GM15510 (cell line): ENCODE data around the gene PLLP.
A peak's percentile ranks its signal among the peaks of the same experiment; 100 is the strongest.

Source experiments
- POLR2A ChIP-seq: IDR thresholded peaks from 3 replicates; pipeline ENCODE4 v1.6.1; 2011; ENCODE audit warnings: borderline replicate concordance; ENCODE audit not compliant: insufficient read length; ENCODE audit errors: extremely low read depth

Gene PLLP

DNA sequence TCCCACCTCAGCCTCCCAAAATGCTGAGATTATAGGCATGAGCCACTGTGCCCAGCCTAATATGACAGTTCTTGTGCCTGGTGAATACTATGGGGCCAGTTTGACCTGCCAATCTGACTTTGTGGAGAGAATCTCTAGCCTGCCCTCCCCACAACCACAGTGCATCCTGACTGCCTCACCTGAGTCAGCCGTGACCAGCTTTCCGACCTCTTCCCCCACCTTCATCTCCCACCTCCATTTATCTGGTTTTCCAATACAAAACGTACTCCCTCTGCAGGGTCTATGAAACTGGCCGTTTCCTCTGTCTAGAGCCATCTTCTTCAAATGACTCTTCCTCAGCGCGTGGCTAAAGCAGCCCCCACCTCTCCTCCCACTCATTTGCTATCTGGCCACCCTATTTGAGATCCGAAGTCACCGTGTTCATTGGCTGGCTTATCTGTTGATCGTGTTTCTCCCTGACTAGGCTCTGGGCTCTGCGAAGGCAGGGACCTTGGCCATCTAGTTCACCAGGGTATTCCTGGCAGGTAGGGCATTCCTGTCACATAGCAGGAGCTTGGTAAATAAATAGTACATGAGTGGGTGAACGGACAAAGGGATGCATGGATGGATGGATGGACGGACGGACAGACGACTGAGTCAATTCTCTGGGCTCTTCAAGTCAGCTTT is 22.3 kb upstream of the PLLP start:
- no peak for TF ChIP-seq POLR2A

DNA sequence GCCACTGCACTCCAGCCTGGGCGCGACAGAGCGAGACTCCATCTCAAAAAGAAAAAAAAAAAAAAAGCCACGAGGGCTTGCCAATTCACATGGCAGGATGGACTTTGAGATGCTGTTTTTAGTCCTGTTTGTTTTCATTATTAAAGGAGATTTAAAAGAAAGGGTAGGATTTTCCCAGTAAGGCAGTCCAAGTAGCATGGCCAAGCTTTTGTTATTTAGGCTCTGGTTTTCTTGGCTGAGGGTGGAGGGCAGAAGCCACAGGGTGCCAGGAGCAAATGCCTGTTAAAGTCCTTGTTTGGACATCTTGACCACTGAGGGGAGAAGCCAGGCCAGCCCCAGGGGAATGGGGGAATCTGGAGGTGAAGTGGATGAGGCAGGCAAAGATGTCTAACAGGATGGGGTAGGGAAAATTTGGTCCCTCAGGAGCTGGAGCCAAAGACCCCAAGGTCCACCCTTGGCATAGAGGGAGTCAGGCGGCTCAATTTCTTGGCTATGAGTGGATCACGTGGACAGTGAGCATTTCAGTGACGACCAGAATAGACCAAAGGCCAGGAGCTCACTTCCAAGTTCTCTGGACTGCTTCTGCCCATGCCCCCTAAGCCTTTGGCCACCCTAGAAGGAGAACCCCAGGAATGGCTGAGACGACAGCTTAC is 20.8 kb upstream of the PLLP start:
- TF ChIP-seq POLR2A: no peak

DNA sequence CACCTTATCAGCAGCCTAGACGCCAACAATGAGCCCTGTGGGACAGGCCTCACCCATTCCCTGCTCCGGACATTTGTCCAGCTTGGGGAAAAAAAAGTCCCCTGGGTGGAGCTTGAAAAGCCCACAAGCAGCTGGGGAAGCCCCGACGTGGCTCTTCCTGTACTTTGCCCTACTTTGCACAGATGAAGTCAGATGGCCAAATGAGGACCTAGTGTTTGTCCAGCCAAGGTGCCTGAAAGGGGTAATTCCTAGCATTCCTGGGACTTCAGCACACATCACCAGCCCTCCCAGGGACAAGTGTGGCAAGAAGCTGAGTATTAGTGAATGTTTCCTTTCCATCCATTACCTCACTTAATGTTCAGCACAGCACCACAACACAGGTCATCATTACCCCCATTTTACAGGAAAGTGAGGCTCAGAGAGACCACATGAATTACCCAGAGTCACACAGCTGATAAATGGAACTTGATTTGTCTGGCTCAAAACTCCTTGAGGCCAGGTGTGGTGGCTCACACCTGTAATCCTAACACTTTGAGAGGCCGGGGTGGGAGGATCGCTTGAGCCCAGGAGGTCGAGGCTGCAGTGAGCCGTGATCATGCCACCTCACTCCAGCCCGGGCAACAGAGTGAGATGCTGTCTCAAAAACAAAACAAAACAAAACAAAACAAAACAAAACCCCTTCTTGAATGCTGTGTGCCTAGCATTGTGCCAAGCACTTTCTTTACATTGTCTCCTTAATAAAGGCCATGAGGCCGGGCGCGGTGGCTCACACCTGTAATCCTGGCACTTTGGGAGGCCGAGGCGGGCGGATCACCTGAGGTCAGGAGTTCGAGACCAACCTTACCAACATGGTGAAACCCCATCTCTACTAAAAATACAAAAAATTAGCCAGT is 19.9 kb upstream of the PLLP start:
- no peak for TF ChIP-seq POLR2A

DNA sequence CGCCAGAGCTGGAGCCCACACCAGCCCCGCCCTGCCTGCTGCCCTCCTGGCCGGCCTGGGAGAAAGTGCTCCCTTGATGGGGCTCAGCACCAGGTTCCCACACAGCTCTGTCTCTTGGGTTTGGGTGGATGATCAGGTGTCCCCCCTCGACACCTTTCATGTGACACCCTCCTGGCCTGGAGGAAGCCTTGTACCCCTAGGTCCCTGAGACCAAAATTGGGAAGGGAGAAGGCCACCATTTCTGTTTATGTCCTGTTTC is 19.4 kb upstream of the PLLP start:
- TF ChIP-seq POLR2A: no peak

DNA sequence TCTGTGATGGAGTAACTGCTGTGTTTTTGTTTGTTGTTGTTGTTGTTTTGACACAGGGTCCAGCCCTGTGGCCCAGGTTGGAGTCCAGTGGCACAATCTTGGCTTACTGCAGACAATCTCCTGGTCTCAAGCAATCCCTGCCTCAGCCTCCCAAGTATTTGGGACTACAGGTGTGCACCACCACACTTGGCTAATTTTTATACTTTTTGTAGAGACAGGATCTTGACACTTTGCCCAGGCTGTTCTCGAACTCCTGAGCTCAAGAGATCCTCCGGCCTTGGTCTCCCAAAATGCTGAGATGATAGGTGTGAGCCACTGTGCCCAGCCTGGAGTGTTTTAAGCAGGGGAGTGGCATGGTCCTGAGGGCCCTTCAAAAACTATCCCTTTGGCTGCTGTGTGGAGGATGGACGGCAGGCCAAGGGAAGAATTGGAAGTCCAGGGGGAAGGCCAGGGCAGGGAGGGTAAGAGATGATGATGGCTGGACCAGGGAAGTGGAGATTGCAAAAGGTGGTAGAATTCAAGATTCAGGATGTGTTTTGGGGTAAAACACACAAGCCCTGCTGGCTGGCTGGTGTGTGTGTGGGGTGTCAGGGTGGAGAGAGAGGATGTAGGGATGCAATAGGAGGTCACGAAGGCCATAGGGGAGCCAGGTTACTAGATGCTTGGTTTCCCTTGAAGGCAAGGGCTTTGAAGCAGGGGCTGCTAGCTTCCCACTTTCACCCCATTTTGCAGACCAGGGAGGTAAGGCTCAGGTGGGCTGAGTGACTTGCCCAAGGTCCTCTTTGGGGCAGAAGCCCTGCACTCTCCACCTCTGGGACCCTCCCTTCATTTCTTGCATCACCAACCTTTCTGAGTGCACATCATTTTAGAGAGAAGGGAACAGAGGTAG is 18.8 kb upstream of the PLLP start:
- no peak for TF ChIP-seq POLR2A

DNA sequence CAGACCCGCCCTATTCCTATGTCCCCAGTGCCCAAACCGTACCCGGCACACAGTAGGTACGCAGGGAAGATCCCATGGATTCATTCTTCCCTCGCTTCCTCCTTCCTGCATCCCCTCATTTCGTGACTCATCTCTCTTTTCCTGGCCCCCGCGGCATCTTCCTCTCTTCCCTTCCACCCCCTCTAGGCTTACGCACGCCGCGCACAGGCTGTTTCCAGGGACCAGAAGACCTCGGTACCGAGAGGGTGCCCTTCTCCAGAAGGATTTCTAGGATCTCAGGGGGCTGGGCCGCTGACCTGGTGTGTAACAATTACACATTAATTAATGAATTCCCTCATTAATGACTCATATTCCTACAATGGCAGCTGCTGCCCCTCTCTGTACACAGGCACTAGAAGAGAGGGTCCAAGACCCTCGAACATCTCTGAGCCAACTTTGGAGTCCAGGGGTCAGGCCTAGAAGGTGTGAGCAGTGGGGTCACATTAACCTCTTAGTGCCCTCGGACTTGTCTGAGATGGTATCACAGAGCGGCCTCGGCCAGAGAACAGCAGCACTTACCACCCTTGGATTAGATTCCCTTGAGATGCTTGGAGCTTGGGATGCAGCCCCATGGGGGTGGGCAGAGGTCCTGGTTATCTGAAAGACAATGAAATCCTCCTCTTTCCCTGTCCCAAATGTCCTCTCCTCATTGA is 16.8 kb upstream of the PLLP start:
- no peak for TF ChIP-seq POLR2A

DNA sequence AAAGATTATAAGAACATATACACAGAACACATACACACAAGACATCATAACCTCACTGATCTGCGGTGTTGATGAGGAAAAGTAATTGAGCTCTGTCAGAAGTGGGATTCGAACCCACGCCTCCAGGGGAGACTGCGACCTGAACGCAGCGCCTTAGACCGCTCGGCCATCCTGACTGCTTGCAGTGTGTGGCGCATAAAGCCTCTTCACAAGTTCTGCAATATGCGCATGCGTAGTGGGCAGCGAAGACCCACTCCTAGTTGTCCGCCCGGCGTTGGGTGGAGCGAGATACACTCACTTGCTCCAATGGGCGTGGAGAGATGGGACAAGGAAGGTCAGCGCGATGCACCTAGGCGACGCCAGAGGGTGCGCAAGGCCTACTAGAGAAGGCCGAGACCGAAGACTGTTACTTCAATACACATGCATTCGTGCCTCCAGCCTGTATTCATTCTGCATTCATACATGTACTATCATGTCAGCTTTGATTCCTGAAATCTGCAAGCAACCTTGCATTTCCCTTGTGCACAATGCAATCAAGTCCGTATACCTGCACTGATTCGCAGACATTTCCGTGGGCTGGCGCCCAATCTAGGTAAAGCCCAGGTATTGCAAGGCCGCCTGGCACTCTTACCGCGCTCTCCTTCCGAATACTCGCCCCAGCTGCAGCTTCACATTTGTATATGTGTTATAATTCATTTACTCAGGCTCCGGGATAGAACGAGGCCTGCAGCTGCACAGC is 16.1 kb upstream of the PLLP start:
- no peak for TF ChIP-seq POLR2A

DNA sequence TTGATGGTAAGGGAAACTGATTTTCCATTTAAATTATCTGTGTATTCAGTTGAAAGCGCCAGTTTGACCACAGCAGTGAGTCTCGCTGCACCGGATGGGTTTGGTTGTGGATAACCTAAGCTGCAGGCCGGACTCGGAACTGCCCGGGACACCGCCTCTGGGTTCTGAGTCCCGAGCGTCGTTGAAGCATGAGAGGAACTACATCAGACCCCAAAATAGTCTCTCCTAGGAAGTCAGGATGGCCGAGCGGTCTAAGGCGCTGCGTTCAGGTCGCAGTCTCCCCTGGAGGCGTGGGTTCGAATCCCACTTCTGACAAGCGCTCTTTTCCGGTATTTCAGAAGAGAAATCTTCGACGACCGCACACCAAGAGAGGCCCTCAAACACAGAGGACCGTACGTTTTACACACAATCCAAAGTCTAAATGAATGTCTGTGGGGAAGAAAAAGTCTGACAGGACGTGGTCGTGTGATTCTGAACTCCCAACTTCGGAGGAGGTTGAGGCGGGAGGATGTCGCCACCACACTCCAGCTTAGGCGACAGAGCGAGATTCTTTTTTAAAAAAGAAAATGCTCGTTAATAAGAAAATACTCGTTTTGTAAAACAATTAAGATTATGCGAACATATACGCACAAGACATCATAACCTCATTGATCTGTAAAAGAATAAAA is 15.4 kb upstream of the PLLP start:
- peak; percentile 33 for TF ChIP-seq POLR2A

DNA sequence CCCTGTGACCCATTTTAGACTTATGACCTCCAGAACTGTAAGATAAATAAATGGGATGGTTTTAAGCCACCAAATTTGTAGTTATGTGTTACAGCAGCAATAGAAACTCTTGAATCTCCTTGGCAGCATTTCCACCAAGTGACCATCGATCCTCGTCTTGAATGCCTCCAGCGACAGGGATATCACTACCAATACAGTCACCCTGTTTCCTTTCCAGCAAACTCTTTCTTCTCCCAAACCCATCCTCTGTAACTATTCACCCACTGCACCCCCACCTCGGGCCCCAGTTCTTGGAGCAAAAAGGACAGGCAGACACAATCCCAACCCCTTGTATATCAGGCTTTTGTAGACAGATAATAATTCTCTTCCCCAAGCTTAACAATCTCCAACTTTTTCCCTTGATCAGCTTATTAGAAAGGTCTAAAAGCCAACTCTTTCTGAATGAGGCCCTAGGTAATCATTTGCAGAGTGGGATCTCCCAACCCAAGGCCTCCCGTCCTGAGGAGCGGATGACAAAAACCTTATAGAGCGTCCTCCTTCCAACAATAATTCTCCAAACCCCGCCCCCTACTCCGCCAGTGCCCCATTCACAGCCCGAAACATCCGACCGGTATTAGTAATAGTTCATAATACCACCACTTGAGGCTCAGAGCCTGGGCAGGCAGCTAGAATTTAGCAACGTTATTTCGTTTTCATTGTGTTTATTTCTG is 14.7 kb upstream of the PLLP start:
- TF ChIP-seq POLR2A: no peak

DNA sequence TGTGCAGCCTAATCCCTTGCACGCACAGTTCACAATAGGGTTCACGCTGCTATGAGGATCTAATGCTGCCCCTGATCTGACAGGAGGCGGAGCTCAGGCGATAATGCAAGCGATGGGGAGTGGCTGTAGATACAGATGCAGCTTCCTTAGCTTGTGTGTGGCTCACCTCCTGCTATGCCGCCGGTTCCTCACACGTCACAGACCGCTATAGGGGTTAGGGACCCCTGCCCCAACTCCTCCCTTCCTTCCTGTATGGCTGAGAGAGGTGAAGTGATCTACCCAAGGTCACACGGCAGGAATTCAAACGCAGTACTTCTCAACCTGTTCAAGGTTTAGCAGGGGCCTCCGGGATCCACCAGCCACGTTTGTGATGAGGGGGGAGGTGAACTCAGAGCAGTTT is 13.4 kb upstream of the PLLP start:
- no peak for TF ChIP-seq POLR2A

DNA sequence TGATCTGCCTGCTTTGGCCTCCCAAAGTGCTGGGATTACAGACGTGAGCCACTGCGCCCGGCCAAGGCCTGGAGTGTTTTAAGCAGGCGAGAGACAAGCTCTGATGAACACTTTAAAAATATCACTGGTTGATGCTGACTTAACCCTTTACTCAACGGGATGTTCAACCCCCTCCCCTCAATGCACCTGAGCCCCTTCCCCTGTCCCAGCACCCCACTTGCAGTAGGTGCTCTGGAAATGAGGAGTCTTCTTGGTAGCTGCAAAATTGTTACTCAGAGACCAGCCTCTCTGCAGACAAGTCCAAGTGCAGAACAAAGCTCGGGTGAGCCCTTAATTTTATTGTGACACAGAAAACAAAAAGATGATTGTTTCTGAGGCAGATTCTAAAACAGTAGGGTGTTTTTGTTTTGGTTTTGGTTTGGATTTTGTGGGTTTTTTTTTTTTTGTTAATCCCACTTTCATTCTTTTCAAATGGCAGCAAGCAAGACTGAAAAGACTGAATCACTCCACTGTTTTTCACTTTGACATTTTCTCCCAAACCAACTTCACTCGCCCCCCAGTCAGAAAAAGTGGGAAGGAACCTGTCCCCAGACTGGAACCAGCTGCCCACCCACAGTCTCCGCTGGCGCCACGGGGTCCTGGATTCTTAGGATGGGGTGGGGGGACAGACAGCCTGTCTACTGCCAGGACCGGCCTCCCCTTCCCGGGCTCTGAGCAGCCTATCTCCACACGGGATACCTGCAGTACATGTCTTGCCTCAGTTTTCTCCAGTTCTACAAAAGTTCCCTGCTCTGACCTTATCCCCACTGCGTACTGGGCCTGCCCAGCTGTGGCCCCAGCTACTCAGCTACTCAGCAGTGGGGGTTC is 5.2 kb upstream of the PLLP start:
- TF ChIP-seq POLR2A: no peak

DNA sequence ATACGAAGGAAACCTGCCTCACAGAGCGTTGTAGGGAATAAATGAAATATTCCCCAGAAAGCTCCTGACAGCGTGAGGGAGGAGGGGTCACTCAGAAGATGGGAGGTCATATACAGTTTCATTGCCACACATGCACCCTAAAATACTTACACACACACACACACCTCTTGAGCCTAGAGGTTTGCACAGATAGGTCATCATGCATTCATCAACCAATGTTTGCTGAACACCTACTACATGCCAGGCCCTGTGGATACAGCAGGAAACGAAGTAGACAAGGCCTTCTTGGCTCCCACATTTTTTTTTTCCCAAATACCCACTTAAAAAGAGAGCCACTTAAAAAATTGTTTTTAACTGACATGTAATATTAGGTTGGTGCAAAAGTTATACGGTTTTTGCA is 907 bp upstream of the PLLP start:
- TF ChIP-seq POLR2A: no peak
